Heart right ventricle (tissue), 16 donors: ENCODE measurements around the gene HERC5. TPM values are rescaled to one million over a fixed set of nuclear protein-coding genes. Genes with fewer than 3 reads are reported as not detected.

Experiments
- ATAC-seq, 8 donors: fragments of 200-7000 bp; cut with Tn5 transposase; one replicate each; pipeline ENCODE4 v1.9.1; 2020; ENCODE audit warnings: mild to moderate bottlenecking in 8 of 8, moderate library complexity in 8 of 8, moderate number of reproducible peaks in 1 of 8
- DNase-seq, 2 donors: peaks; one replicate each; pipeline ENCODE4 v3.0.0-alpha.2; 2020
- H3K27ac ChIP-seq, 10 donors: fragments of 200-600 bp; sonication (generic) in 2 of 10; one replicate each; pipeline versions ENCODE4 v1.5.0 to v1.8.0; 2020 to 2022; ENCODE audit warnings: mild to moderate bottlenecking in 3 of 10
- H3K27me3 ChIP-seq, 7 donors: fragments of 200-600 bp; one replicate each; pipeline ENCODE4 v1.8.0; 2021 to 2022; ENCODE audit warnings: mild to moderate bottlenecking in 2 of 7
- H3K36me3 ChIP-seq, 9 donors: fragments of 200-600 bp; sonication (generic) in 1 of 9; one replicate each; pipeline versions ENCODE4 v1.5.0 to v1.8.0; 2020 to 2022; ENCODE audit warnings: mild to moderate bottlenecking in 2 of 9
- H3K4me1 ChIP-seq, 9 donors: fragments of 200-600 bp; sonication (generic) in 1 of 9; one replicate each; pipeline versions ENCODE4 v1.5.0 to v1.8.0; 2020 to 2022; ENCODE audit warnings: mild to moderate bottlenecking in 4 of 9
- H3K4me3 ChIP-seq, 10 donors: fragments of 200-600 bp; sonication (generic) in 2 of 10; one replicate each; pipeline versions ENCODE4 v1.5.0 to v1.8.0; 2020 to 2022; ENCODE audit warnings: mild to moderate bottlenecking in 7 of 10, moderate library complexity in 2 of 10
- H3K9me3 ChIP-seq, 11 donors: fragments of 200-600 bp in 10 of 11; sonication (generic) in 2 of 11; one replicate each; pipeline versions ENCODE4 v1.5.0 to v1.8.0; 2013 to 2022; ENCODE audit warnings: mild to moderate bottlenecking in 2 of 11, control low read depth in 1 of 11, moderate library complexity in 1 of 11
- CTCF ChIP-seq, 9 donors: fragments of 200-600 bp; sonication (generic) in 2 of 9; IDR thresholded peaks; one replicate each; pipeline versions ENCODE4 v1.5.0 to v1.8.0; 2021 to 2022; ENCODE audit warnings: antibody characterized with exemption in 9 of 9, mild to moderate bottlenecking in 5 of 9, moderate library complexity in 1 of 9
- WGBS, 2 donors: extraction: QIAGEN DNeasy Blood & Tissue Kit; methylation state at CpG; one replicate each; pipeline ENCODE4 v1.1.7; 2013; ENCODE audit warnings: inconsistent platforms in 1 of 2; 5-methylcytosine and 5-hydroxymethylcytosine counted together
- intact Hi-C, 10 donors: fragments of 100-400 bp; cut with DNase I; formaldehyde crosslinking; loops; one replicate each; pipeline versions ENCODE4 v1.11.1 to v1.14.2; 2022
- polyA plus RNA-seq, 2 donors: library from polyadenylated mRNA; stranded (reverse); fragments of 200-250 nt; gene quantifications; one replicate each; pipeline ENCODE4 v1.2.3, GENCODE V29; 2013
- total RNA-seq, 10 donors: library from RNA; stranded (reverse); fragmentation: NEBNext Ultra II Directional in 3 of 10; extraction: Animal tissue kit (Norgen Biotek cat#: 25700) in 3 of 10; gene quantifications; one replicate each; pipeline versions ENCODE4 v1.2.1 to v1.2.4, GENCODE V29; 2021 to 2023
- donor health status: Arrhythmogenic right ventricular cardiomyopathy.
- donor health status: ischemic (EF 13 %, LVEDD 7.1; RV severe dilation, severe dysfunction).
- donor health status: healthy with polysubstance abuse.
- donor health status: DM: no; HTN: yes; CAD: no.
- donor health status: DM: no; HTN: no; CAD: no.
- donor health status: ischemic (EF 25% LVEDD 6.9; RV normal size, moderate dysfunction).
- donor health status: ischemic (EF 25% LVEDD 5.7; RV mildly dilated, moderate dysfunction).
- donor health status: healthy.
- donor health status: DM: yes; HTN: yes; CAD: no.
- donor health status: Ischemic cardiomyopathy.
- donor health status: ischemic (EF 35%, LVEDD 5.7; RV mildly dilated, moderate dysfunction).
- donor health status: nonischemic (EF 11% LVEDD 7.7; RV severe dilation, severe dysfunction).
- donor health status: DM: yes; HTN: yes; CAD: no.
- donor health status: PGD.
- donor health status: ischemic (EF 29% LVEDD 5.4; RV normal size, mild dysfunction).
- donor health status: nonischemic (EF 23%, LVEDD 6.1; RV moderate dilation, normal function).

HERC5 gene
- total and polyA plus RNA-seq, 12 donors: 0.84 to 4.7 (median 2.3) TPM

- peaks cover 0 to 100% (median 8%) of the 10 kb centered on the region in 9 donors for H3K36me3 ChIP-seq
- no peak for ATAC-seq
- no peak for TF ChIP-seq CTCF (IDR thresholded peaks at IDR 0.05)
Observed at GRCh38 chr4:88413801-88414200, 43.1 kb upstream of the HERC5 start.

DNA sequence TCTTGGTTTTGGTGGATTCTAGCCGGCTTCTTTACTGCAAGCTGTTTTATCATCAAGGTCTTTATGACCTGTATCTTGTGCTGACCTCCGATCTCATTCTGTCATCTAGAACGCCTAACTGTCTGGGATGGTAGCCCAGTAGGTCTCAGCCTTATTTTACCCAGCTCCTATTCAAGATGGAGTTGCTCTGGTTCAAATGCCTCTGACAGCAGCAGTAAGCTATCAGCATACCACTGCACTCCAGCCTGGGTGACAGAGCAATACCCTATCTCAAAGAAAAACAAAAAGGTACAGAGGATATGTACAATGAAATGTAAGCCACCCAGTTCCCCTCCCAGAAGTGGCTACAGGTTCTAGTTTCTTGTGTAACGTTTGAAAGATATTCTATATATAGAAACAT is 42.2 kb upstream of the HERC5 start:
- 80 to 82% methylated on average over 4 of the region's 4 CpGs for WGBS, 2 donors
- no peak for TF ChIP-seq CTCF (IDR thresholded peaks at IDR 0.05)
- intact Hi-C loops: no loop called here
- Histone ChIP-seq H3K4me3 (no peak overlapping the region), H3K27ac (no peak overlapping the region), H3K36me3 (peaks cover 0 to 100% (median 8%) of the 10 kb centered on the region in 9 donors), H3K27me3 (no peaks in the 10 kb centered on the region), H3K4me1 (no peaks in the 10 kb centered on the region), H3K9me3 (no peaks in the 10 kb centered on the region)
- DNase-seq (no peak), ATAC-seq (no peak)

More at GRCh38 chr4:88413801-88414200, 43.1 kb upstream of the HERC5 start:
- Histone ChIP-seq H3K27me3 (no peaks in the 10 kb centered on the region), H3K4me1 (no peaks in the 10 kb centered on the region), H3K9me3 (no peaks in the 10 kb centered on the region), H3K4me3 (no peak overlapping the region), H3K27ac (no peak overlapping the region)
- DNase-seq: no peak
- intact Hi-C loops: no loop called here
- 59 to 78% methylated on average over 1 of the region's 1 CpG for WGBS, 2 donors

- WGBS, 2 donors: 78 to 84% methylated on average over 2 of the region's 2 CpGs
- H3K27ac ChIP-seq: no peak overlapping the region
- peaks cover 0 to 93% (median 8%) of the 10 kb centered on the region in 9 donors for H3K36me3 ChIP-seq
- DNase-seq: no peak
- H3K4me1 ChIP-seq: no peaks in the 10 kb centered on the region
- H3K27me3 ChIP-seq: no peaks in the 10 kb centered on the region
- no peak overlapping the region for H3K4me3 ChIP-seq
- no peak for ATAC-seq
- no peaks in the 10 kb centered on the region for H3K9me3 ChIP-seq
- no peak for TF ChIP-seq CTCF (IDR thresholded peaks at IDR 0.05)
- intact Hi-C loops: no loop called here
Observed at GRCh38 chr4:88415982-88416381, 40.9 kb upstream of the HERC5 start.

- Histone ChIP-seq H3K4me3 (no peak overlapping the region), H3K36me3 (peaks cover 0 to 80% (median 4%) of the 10 kb centered on the region in 9 donors), H3K4me1 (no peaks in the 10 kb centered on the region), H3K9me3 (no peaks in the 10 kb centered on the region), H3K27me3 (no peaks in the 10 kb centered on the region), H3K27ac (no peak overlapping the region)
- no peak for TF ChIP-seq CTCF (IDR thresholded peaks at IDR 0.05)
- no peak for DNase-seq
- 86 to 87% methylated on average over 3 of the region's 3 CpGs for WGBS, 2 donors
- ATAC-seq: no peak
- intact Hi-C loops: no loop called here
Observed at GRCh38 chr4:88418411-88418810, 38.5 kb upstream of the HERC5 start.
